Activated CD4-positive, alpha-beta T cell treated with anti-CD3 and anti-CD28 coated beads, Interleukin-2, amount 10 ng/mL, durations not matched to agents 7 days and 5 days (primary cell): ENCODE measurements around the gene INPP5E. TPM values are rescaled to one million over a fixed set of nuclear protein-coding genes. Genes with fewer than 3 reads are reported as not detected.

Source experiments
- CTCF ChIA-PET: fragments of 350-600 bp; sonication (Branson Sonifier 250); formaldehyde crosslinking; loops from one replicate; lab custom pipeline; 2021; ENCODE audit warnings: antibody characterized with exemption; lab: Charles Lee
- POLR2A ChIA-PET: fragments of 350-600 bp; sonication (Branson Sonifier 250); formaldehyde crosslinking; loops from one replicate; lab custom pipeline; 2021; ENCODE audit warnings: antibody characterized with exemption; lab: Charles Lee
- DNase-seq: peaks from one replicate; pipeline ENCODE4 v3.0.0-alpha.2; 2020
- H3K27ac Mint-ChIP-seq: one replicate; pipeline ENCODE4 v1.8.0; 2021; ENCODE audit warnings: mild to moderate bottlenecking, moderate library complexity, mixed read lengths
- H3K27me3 Mint-ChIP-seq: one replicate; pipeline ENCODE4 v1.8.0; 2021; ENCODE audit warnings: mixed read lengths
- H3K36me3 Mint-ChIP-seq: one replicate; pipeline ENCODE4 v1.8.0; 2021; ENCODE audit warnings: low read depth, mixed read lengths
- H3K4me1 Mint-ChIP-seq: one replicate; pipeline ENCODE4 v1.8.0; 2021; ENCODE audit warnings: mixed read lengths
- H3K4me3 Mint-ChIP-seq: one replicate; pipeline ENCODE4 v1.8.0; 2021; ENCODE audit warnings: mild to moderate bottlenecking, moderate library complexity, mixed read lengths
- H3K9me3 Mint-ChIP-seq: one replicate; pipeline ENCODE4 v1.8.0; 2021; ENCODE audit warnings: mixed read lengths
- total RNA-seq, 2 experiments: library from RNA; stranded (reverse); gene quantifications; one replicate each; pipeline ENCODE4 v1.2.3, GENCODE V29; 2021

The INPP5E gene
- total RNA-seq, 2 experiments from 2014 or later, result 16.5 to 18.5 TPM

- POLR2A ChIA-PET, result no interaction called here
- no peaks in the 10 kb centered on the region for H3K9me3 Mint-ChIP-seq
- H3K27me3 Mint-ChIP-seq, result no peaks in the 10 kb centered on the region
- CTCF ChIA-PET, result no interaction called here
- no peaks in the 10 kb centered on the region for H3K4me1 Mint-ChIP-seq
- DNase-seq, result no peak
- H3K36me3 Mint-ChIP-seq, result peaks cover 48% of the 10 kb centered on the region
- H3K4me3 Mint-ChIP-seq, result no peak overlapping the region
- no peak overlapping the region for H3K27ac Mint-ChIP-seq
Observed at GRCh38 chr9:136451221-136451877, 11.7 kb upstream of the INPP5E start.

- Mint-ChIP-seq H3K36me3 (peaks cover 45% of the 10 kb centered on the region), H3K4me3 (no peak overlapping the region), H3K27me3 (no peaks in the 10 kb centered on the region), H3K27ac (no peak overlapping the region), H3K4me1 (no peaks in the 10 kb centered on the region), H3K9me3 (no peaks in the 10 kb centered on the region)
- ChIA-PET CTCF (interaction anchor here (1.4 kb wide), 1 partner anchor 24 kb away, joined by 3 read pairs; no protein-coding TSS in a partner anchor), POLR2A (no interaction called here)
- no peak for DNase-seq
Observed at GRCh38 chr9:136448655-136449054, 9.0 kb upstream of the INPP5E start.

GRCh38 chr9:136447173-136447778, 7.6 kb upstream of the INPP5E start:
- Mint-ChIP-seq H3K27me3 (no peaks in the 10 kb centered on the region), H3K36me3 (peaks cover 46% of the 10 kb centered on the region), H3K4me3 (no peak overlapping the region), H3K4me1 (no peaks in the 10 kb centered on the region), H3K27ac (no peak overlapping the region), H3K9me3 (no peaks in the 10 kb centered on the region)
- DNase-seq, result no peak
- ChIA-PET POLR2A (no interaction called here), CTCF (no interaction called here)

GRCh38 chr9:136445799-136446198, 6.2 kb upstream of the INPP5E start:
- DNase-seq, result no peak
- no peak overlapping the region for H3K27ac Mint-ChIP-seq
- no peaks in the 10 kb centered on the region for H3K9me3 Mint-ChIP-seq
- H3K36me3 Mint-ChIP-seq, result peaks cover 41% of the 10 kb centered on the region
- no peaks in the 10 kb centered on the region for H3K27me3 Mint-ChIP-seq
- POLR2A ChIA-PET, result no interaction called here
- H3K4me1 Mint-ChIP-seq, result no peaks in the 10 kb centered on the region
- CTCF ChIA-PET, result interaction anchor here (0.6 to 2.6 kb wide), 6 partner anchors 16 to 282 kb away, joined by 3 to 8 read pairs (median 3); no protein-coding TSS in a partner anchor
- H3K4me3 Mint-ChIP-seq, result no peak overlapping the region

GRCh38 chr9:136444102-136444501, 4.5 kb upstream of the INPP5E start:
- no peaks in the 10 kb centered on the region for H3K9me3 Mint-ChIP-seq
- no peak overlapping the region for H3K27ac Mint-ChIP-seq
- peaks cover 33% of the 10 kb centered on the region for H3K36me3 Mint-ChIP-seq
- DNase-seq, result no peak
- H3K27me3 Mint-ChIP-seq, result no peaks in the 10 kb centered on the region
- H3K4me3 Mint-ChIP-seq, result no peak overlapping the region
- H3K4me1 Mint-ChIP-seq, result peaks cover 4% of the 10 kb centered on the region
- POLR2A ChIA-PET, result no interaction called here
- CTCF ChIA-PET, result interaction anchor here (1.3 to 2.6 kb wide), 2 partner anchors 9 to 41 kb away, joined by 3 to 8 read pairs; no protein-coding TSS in a partner anchor

- POLR2A ChIA-PET, result no interaction called here
- Mint-ChIP-seq H3K4me3 (no peak overlapping the region), H3K27me3 (no peaks in the 10 kb centered on the region), H3K36me3 (peaks cover 33% of the 10 kb centered on the region), H3K9me3 (no peaks in the 10 kb centered on the region), H3K27ac (no peak overlapping the region), H3K4me1 (peaks cover 4% of the 10 kb centered on the region)
- DNase-seq, result no peak
- CTCF ChIA-PET, result interaction anchor here (1.3 to 2.6 kb wide), 3 partner anchors 8 to 43 kb away, joined by 3 to 8 read pairs (median 4); no protein-coding TSS in a partner anchor
Observed at GRCh38 chr9:136443687-136444086, 4.0 kb upstream of the INPP5E start.

GRCh38 chr9:136443087-136443486, 3.4 kb upstream of the INPP5E start:
- Mint-ChIP-seq H3K36me3 (peaks cover 32% of the 10 kb centered on the region), H3K27me3 (no peaks in the 10 kb centered on the region), H3K4me3 (no peak overlapping the region), H3K9me3 (no peaks in the 10 kb centered on the region), H3K4me1 (peaks cover 8% of the 10 kb centered on the region), H3K27ac (no peak overlapping the region)
- CTCF ChIA-PET, result interaction anchor here (1.1 to 2.6 kb wide), 4 partner anchors 8 to 42 kb away, joined by 3 to 8 read pairs (median 4); no protein-coding TSS in a partner anchor
- POLR2A ChIA-PET, result no interaction called here
- DNase-seq, result no peak

GRCh38 chr9:136442265-136442664, 2.6 kb upstream of the INPP5E start:
- Mint-ChIP-seq H3K36me3 (peaks cover 25% of the 10 kb centered on the region), H3K4me3 (no peak overlapping the region), H3K27me3 (no peaks in the 10 kb centered on the region), H3K9me3 (no peaks in the 10 kb centered on the region), H3K4me1 (peaks cover 15% of the 10 kb centered on the region), H3K27ac (no peak overlapping the region)
- ChIA-PET CTCF (interaction anchor here (1.1 to 1.4 kb wide), 2 partner anchors 18 to 42 kb away, joined by 3 to 4 read pairs; no protein-coding TSS in a partner anchor), POLR2A (no interaction called here)
- no peak for DNase-seq

- Mint-ChIP-seq H3K27ac (peak overlapping the region; percentile 4), H3K4me3 (no peak overlapping the region), H3K27me3 (no peaks in the 10 kb centered on the region), H3K9me3 (no peaks in the 10 kb centered on the region), H3K4me1 (peaks cover 20% of the 10 kb centered on the region), H3K36me3 (peaks cover 22% of the 10 kb centered on the region)
- DNase-seq, result no peak
- CTCF ChIA-PET, result no interaction called here
- POLR2A ChIA-PET, result no interaction called here
Observed at GRCh38 chr9:136441681-136442245, 2.1 kb upstream of the INPP5E start.

GRCh38 chr9:136441191-136441680, 1.6 kb upstream of the INPP5E start:
- Mint-ChIP-seq H3K4me3 (no peak overlapping the region), H3K9me3 (no peaks in the 10 kb centered on the region), H3K4me1 (peaks cover 24% of the 10 kb centered on the region), H3K27me3 (no peaks in the 10 kb centered on the region), H3K36me3 (peaks cover 19% of the 10 kb centered on the region), H3K27ac (peak overlapping the region; percentile 4)
- ChIA-PET CTCF (interaction anchor here (1.1 to 1.3 kb wide), 2 partner anchors 36 to 47 kb away, joined by 3 read pairs; no protein-coding TSS in a partner anchor), POLR2A (no interaction called here)
- DNase-seq, result no peak

- ChIA-PET POLR2A (no interaction called here), CTCF (interaction anchor here (0.7 to 0.8 kb wide), 2 partner anchors 15 to 32 kb away, joined by 3 read pairs; no protein-coding TSS in a partner anchor)
- peak overlapping the region; percentile 82 for H3K4me3 Mint-ChIP-seq
- no peaks in the 10 kb centered on the region for H3K9me3 Mint-ChIP-seq
- peak; percentile 59 for DNase-seq
- peaks cover 13% of the 10 kb centered on the region for H3K36me3 Mint-ChIP-seq
- H3K27me3 Mint-ChIP-seq, result no peaks in the 10 kb centered on the region
- H3K27ac Mint-ChIP-seq, result peak overlapping the region; percentile 85
- peaks cover 26% of the 10 kb centered on the region for H3K4me1 Mint-ChIP-seq
Observed at GRCh38 chr9:136438548-136439480, 831 bp downstream of the INPP5E start.
